Measurements from ENCODE around the gene F10. TPM values are rescaled to one million over a fixed set of nuclear protein-coding genes. Genes with fewer than 3 reads are reported as not detected.

F10 gene
- total and polyA plus RNA-seq, 2 of the 13 experiments (the other 11 are each of a cell fraction or from before 2014, with no cell fraction given) = 58.4 to 237 TPM

DNA sequence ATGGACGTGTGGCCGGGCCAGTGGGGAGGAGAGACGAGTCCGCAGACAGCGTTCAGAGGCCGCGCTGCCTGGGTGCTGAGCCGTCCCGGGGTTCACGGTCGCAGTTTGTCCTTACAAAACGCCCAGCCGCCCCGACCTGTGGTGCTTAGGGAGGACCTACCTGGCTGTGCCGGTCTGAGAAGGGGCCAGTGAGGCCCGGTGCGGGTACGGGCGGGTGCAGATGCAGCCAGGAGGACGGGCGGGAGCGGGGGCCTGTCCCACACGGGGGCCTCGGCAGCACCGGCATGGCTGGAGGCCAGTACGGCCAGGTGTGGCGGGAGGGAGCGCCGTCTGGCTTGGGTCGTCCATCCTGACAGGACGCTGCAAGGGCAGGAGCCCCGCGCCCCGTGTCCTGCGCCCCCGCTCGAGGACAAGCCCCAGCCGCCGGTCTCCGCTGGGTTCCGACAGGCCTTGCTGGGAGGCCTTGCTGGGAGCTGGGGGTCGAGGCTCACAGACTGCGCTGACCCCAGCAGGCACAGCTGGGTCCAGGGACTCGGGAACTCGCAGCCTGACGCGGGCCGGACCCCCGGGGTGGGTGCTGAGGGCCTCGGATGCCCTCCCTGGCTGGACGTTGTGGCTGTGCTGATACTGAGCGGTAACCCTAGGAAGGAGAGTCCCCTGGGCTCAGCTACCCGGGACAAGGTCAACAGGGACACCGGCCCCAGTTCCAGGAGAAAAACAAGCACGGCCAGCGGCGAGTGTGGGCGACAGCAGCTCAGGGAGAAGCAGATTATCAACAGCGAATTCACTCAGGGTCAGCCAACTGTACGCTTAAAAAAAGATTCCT lies 30.6 kb downstream of the F10 start (continued):
- TF ChIP-seq, protein P1, sequence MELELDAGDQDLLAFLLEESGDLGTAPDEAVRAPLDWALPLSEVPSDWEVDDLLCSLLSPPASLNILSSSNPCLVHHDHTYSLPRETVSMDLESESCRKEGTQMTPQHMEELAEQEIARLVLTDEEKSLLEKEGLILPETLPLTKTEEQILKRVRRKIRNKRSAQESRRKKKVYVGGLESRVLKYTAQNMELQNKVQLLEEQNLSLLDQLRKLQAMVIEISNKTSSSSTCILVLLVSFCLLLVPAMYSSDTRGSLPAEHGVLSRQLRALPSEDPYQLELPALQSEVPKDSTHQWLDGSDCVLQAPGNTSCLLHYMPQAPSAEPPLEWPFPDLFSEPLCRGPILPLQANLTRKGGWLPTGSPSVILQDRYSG (CRISPR knock-in tag; IDR thresholded peaks at IDR 0.05) = no peak
- no peak for TF ChIP-seq MIXL1 (CRISPR knock-in tag; IDR thresholded peaks at IDR 0.05)
- no peak; the same call in 1 of the 2 replicates for TF ChIP-seq ARNTL (CRISPR knock-in tag; IDR thresholded peaks at IDR 0.05)
- no peak; the same call in 1 of the 2 replicates for TF ChIP-seq ZNF556 (CRISPR knock-in tag; IDR thresholded peaks at IDR 0.05; ENCODE audit: borderline replicate concordance)
- TF ChIP-seq, protein P2, sequence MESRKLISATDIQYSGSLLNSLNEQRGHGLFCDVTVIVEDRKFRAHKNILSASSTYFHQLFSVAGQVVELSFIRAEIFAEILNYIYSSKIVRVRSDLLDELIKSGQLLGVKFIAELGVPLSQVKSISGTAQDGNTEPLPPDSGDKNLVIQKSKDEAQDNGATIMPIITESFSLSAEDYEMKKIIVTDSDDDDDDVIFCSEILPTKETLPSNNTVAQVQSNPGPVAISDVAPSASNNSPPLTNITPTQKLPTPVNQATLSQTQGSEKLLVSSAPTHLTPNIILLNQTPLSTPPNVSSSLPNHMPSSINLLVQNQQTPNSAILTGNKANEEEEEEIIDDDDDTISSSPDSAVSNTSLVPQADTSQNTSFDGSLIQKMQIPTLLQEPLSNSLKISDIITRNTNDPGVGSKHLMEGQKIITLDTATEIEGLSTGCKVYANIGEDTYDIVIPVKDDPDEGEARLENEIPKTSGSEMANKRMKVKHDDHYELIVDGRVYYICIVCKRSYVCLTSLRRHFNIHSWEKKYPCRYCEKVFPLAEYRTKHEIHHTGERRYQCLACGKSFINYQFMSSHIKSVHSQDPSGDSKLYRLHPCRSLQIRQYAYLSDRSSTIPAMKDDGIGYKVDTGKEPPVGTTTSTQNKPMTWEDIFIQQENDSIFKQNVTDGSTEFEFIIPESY (CRISPR knock-in tag; IDR thresholded peaks at IDR 0.05) = peak; percentile 16; the same call in 1 of the 2 replicates
- TF ChIP-seq, protein P3, sequence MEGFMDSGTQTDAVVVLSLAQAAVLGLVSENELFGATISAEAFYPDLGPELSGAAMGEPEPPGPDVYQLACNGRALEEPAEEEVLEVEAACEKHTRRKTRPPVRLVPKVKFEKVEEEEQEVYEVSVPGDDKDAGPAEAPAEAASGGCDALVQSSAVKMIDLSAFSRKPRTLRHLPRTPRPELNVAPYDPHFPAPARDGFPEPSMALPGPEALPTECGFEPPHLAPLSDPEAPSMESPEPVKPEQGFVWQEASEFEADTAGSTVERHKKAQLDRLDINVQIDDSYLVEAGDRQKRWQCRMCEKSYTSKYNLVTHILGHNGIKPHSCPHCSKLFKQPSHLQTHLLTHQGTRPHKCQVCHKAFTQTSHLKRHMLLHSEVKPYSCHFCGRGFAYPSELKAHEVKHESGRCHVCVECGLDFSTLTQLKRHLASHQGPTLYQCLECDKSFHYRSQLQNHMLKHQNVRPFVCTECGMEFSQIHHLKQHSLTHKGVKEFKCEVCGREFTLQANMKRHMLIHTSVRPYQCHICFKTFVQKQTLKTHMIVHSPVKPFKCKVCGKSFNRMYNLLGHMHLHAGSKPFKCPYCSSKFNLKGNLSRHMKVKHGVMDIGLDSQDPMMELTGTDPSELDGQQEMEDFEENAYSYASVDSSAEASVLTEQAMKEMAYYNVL (CRISPR knock-in tag; IDR thresholded peaks at IDR 0.05; ENCODE audit: borderline replicate concordance) = peak; percentile 48
- TF ChIP-seq ZNF674 (CRISPR knock-in tag; IDR thresholded peaks at IDR 0.05; ENCODE audit: low read depth) = no peak
- no peak for TF ChIP-seq MBD4 (IDR thresholded peaks at IDR 0.05; ENCODE audit: borderline replicate concordance, low read length)
- no peak for TF ChIP-seq REXO4 (CRISPR knock-in tag; IDR thresholded peaks at IDR 0.05; ENCODE audit: borderline replicate concordance)
- no peak for TF ChIP-seq ZBTB21 (CRISPR knock-in tag; IDR thresholded peaks at IDR 0.05)
- TF ChIP-seq SP140L (CRISPR knock-in tag; IDR thresholded peaks at IDR 0.05; ENCODE audit: borderline replicate concordance) = no peak
- peak; percentile 79 for TF ChIP-seq ATF7-NPFF (CRISPR knock-in tag; IDR thresholded peaks at IDR 0.05; ENCODE audit: low read depth)
- TF ChIP-seq, protein P4, sequence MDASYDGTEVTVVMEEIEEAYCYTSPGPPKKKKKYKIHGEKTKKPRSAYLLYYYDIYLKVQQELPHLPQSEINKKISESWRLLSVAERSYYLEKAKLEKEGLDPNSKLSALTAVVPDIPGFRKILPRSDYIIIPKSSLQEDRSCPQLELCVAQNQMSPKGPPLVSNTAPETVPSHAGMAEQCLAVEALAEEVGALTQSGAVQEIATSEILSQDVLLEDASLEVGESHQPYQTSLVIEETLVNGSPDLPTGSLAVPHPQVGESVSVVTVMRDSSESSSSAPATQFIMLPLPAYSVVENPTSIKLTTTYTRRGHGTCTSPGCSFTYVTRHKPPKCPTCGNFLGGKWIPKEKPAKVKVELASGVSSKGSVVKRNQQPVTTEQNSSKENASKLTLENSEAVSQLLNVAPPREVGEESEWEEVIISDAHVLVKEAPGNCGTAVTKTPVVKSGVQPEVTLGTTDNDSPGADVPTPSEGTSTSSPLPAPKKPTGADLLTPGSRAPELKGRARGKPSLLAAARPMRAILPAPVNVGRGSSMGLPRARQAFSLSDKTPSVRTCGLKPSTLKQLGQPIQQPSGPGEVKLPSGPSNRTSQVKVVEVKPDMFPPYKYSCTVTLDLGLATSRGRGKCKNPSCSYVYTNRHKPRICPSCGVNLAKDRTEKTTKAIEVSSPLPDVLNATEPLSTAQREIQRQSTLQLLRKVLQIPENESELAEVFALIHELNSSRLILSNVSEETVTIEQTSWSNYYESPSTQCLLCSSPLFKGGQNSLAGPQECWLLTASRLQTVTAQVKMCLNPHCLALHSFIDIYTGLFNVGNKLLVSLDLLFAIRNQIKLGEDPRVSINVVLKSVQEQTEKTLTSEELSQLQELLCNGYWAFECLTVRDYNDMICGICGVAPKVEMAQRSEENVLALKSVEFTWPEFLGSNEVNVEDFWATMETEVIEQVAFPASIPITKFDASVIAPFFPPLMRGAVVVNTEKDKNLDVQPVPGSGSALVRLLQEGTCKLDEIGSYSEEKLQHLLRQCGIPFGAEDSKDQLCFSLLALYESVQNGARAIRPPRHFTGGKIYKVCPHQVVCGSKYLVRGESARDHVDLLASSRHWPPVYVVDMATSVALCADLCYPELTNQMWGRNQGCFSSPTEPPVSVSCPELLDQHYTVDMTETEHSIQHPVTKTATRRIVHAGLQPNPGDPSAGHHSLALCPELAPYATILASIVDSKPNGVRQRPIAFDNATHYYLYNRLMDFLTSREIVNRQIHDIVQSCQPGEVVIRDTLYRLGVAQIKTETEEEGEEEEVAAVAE (CRISPR knock-in tag; IDR thresholded peaks at IDR 0.05; ENCODE audit: borderline replicate concordance) = no peak
- no peak for TF ChIP-seq ETV5 (CRISPR knock-in tag; IDR thresholded peaks at IDR 0.05; ENCODE audit: borderline replicate concordance)
- TF ChIP-seq ZNF20 (CRISPR knock-in tag; IDR thresholded peaks at IDR 0.05) = peak; percentile 53; the same call in 1 of the 2 replicates
- TF ChIP-seq STAT5B (CRISPR knock-in tag; IDR thresholded peaks at IDR 0.05) = no peak
- TF ChIP-seq CCDC6 (CRISPR knock-in tag; IDR thresholded peaks at IDR 0.05) = no peak
- TF ChIP-seq RORA (CRISPR knock-in tag; IDR thresholded peaks at IDR 0.05) = no peak
- TF ChIP-seq, protein P5, sequence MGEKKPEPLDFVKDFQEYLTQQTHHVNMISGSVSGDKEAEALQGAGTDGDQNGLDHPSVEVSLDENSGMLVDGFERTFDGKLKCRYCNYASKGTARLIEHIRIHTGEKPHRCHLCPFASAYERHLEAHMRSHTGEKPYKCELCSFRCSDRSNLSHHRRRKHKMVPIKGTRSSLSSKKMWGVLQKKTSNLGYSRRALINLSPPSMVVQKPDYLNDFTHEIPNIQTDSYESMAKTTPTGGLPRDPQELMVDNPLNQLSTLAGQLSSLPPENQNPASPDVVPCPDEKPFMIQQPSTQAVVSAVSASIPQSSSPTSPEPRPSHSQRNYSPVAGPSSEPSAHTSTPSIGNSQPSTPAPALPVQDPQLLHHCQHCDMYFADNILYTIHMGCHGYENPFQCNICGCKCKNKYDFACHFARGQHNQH (CRISPR knock-in tag; IDR thresholded peaks at IDR 0.05) = no peak; the same call in 1 of the 2 replicates
